ENCODE measurements around the gene GORAB. TPM values are rescaled to one million over a fixed set of nuclear protein-coding genes. Genes with fewer than 3 reads are reported as not detected.

GORAB gene
- total RNA-seq, 2 experiments from 2014 or later, result 23.0 to 26.6 TPM

DNA sequence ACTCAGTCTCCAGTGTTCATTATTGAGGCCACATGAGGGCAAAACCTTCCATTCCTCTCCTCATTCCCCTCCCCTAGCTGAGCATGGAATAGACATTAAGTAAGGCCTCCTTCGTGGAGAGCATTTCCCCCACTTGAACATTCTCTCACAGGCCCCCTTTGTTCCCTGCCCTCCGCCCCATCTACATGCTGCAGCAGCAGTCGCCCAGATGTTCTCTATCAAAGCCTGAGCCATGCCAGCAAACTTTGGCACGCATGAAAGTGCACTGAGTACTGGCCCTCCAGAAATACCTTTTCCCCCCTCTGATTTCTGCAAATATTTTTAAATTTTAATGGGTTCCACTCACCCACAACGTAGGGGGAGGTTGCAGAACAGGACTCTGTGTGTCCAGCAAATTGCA lies 20.9 kb upstream of the GORAB start:
- no peak overlapping the region for H3K4me3 ChIP-seq (ENCODE audit: low read length)
- no peak for ATAC-seq (ENCODE audit: poor library complexity)
- H3K27ac ChIP-seq (ENCODE audit: low read depth in 1 of 2, low read length in 2 of 2), result no peak overlapping the region
- TF ChIP-seq, protein P1, sequence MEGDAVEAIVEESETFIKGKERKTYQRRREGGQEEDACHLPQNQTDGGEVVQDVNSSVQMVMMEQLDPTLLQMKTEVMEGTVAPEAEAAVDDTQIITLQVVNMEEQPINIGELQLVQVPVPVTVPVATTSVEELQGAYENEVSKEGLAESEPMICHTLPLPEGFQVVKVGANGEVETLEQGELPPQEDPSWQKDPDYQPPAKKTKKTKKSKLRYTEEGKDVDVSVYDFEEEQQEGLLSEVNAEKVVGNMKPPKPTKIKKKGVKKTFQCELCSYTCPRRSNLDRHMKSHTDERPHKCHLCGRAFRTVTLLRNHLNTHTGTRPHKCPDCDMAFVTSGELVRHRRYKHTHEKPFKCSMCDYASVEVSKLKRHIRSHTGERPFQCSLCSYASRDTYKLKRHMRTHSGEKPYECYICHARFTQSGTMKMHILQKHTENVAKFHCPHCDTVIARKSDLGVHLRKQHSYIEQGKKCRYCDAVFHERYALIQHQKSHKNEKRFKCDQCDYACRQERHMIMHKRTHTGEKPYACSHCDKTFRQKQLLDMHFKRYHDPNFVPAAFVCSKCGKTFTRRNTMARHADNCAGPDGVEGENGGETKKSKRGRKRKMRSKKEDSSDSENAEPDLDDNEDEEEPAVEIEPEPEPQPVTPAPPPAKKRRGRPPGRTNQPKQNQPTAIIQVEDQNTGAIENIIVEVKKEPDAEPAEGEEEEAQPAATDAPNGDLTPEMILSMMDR (IDR thresholded peaks at IDR 0.05), result no peak
- POLR2A ChIA-PET, result no interaction called here
- H3K27ac Mint-ChIP-seq, result no peak overlapping the region
- H3K4me3 Mint-ChIP-seq, result no peak overlapping the region
- H3K4me1 ChIP-seq (ENCODE audit: insufficient read depth, low read length), result no peaks in the 10 kb centered on the region
- peaks cover 0 to 4% of the 10 kb centered on the region in 2 experiments for H3K27me3 ChIP-seq (ENCODE audit: control insufficient read depth in 1 of 2, insufficient read depth in 2 of 2, low read length in 2 of 2)
- peaks cover 36% of the 10 kb centered on the region for H3K27me3 Mint-ChIP-seq
- no peak for DNase-seq
- no peaks in the 10 kb centered on the region for H3K9me3 Mint-ChIP-seq
- CTCF ChIA-PET, result no interaction called here
- H3K36me3 Mint-ChIP-seq (ENCODE audit: low read depth), result no peaks in the 10 kb centered on the region
- no peaks in the 10 kb centered on the region for H3K9me3 ChIP-seq (ENCODE audit: control insufficient read depth in 1 of 2, insufficient read depth in 1 of 2, low read length in 2 of 2)
- no peaks in the 10 kb centered on the region for H3K4me1 Mint-ChIP-seq (ENCODE audit: low read depth)
- no peaks in the 10 kb centered on the region for H3K36me3 ChIP-seq (ENCODE audit: insufficient read depth, low read length)
- intact Hi-C loops (cut with DNase I, micrococcal nuclease), result no loop called here

DNA sequence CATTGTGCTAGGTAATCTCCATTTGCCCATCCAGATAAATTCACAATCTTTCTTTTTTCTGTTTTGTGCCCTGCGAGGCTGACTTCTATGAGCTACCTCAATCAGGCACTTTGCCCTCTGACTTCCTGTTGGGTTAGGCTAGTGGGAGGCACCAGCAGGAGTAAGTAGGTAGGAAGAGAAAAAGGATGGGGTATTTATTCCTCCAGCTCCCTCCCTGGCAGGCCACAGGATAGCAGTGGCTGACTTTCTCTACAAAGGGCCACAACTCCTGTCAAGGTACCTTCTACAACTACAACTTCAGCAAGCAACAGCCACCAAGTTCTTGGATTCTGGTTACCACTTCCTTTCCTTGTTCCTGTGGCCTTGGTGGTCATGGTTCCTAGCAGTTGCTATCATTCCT lies 18.8 kb upstream of the GORAB start:
- Histone ChIP-seq H3K9me3 (ENCODE audit: control insufficient read depth in 1 of 2, insufficient read depth in 1 of 2, low read length in 2 of 2) (no peaks in the 10 kb centered on the region), H3K4me1 (ENCODE audit: insufficient read depth, low read length) (no peaks in the 10 kb centered on the region), H3K27ac (ENCODE audit: low read depth in 1 of 2, low read length in 2 of 2) (no peak overlapping the region), H3K27me3 (ENCODE audit: control insufficient read depth in 1 of 2, insufficient read depth in 2 of 2, low read length in 2 of 2) (peaks cover 4 to 9% of the 10 kb centered on the region in 2 experiments), H3K36me3 (ENCODE audit: insufficient read depth, low read length) (no peaks in the 10 kb centered on the region), H3K4me3 (ENCODE audit: low read length) (no peak overlapping the region)
- Mint-ChIP-seq H3K4me3 (no peak overlapping the region), H3K27ac (no peak overlapping the region), H3K36me3 (ENCODE audit: low read depth) (no peaks in the 10 kb centered on the region), H3K27me3 (peaks cover 20% of the 10 kb centered on the region), H3K4me1 (ENCODE audit: low read depth) (no peaks in the 10 kb centered on the region), H3K9me3 (no peaks in the 10 kb centered on the region)
- intact Hi-C loops (cut with DNase I, micrococcal nuclease), result no loop called here
- ATAC-seq (ENCODE audit: poor library complexity) (no peak), DNase-seq (no peak)
- TF ChIP-seq, protein P1 (IDR thresholded peaks at IDR 0.05), result no peak
- CTCF ChIA-PET, result no interaction called here
- POLR2A ChIA-PET, result no interaction called here

DNA sequence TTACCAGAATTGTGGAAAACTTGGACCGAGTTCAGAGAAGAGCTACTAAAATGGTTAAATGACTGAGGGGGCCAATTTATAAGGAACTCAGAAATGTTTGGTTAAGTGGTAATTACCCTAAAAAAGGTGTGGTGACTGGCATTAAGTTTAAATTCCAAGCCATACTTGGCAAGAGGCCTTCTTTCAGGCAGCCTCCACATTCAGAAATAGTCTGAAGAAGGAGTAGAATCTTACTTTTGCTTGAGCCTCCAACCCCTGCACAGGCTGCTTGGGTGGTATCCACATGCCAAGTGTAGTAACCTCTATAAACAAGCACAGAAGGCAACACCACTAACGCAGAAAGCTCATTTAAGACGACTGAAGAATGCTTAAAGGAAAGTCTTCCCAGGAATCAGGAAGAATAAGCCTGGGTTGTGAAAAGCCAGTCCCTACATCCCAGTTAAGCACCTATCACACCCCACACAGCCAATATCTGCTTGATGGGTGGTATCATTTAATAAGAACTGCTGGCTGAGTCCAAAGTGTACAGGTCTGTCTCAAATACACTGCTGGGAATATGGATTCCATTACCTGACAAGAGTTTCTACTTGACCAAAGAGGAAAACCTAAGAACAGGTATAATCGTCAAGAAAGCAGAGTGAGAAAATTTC lies 13.7 kb upstream of the GORAB start:
- H3K27ac Mint-ChIP-seq, result no peak overlapping the region
- Histone ChIP-seq H3K27me3 (ENCODE audit: control insufficient read depth in 1 of 2, insufficient read depth in 2 of 2, low read length in 2 of 2) (peaks cover 17 to 34% of the 10 kb centered on the region in 2 experiments), H3K27ac (ENCODE audit: low read depth in 1 of 2, low read length in 2 of 2) (no peak overlapping the region), H3K4me3 (ENCODE audit: low read length) (no peak overlapping the region), H3K4me1 (ENCODE audit: insufficient read depth, low read length) (no peaks in the 10 kb centered on the region), H3K36me3 (ENCODE audit: insufficient read depth, low read length) (no peaks in the 10 kb centered on the region), H3K9me3 (ENCODE audit: control insufficient read depth in 1 of 2, insufficient read depth in 1 of 2, low read length in 2 of 2) (no peaks in the 10 kb centered on the region)
- CTCF ChIA-PET, result no interaction called here
- peaks cover 49% of the 10 kb centered on the region for H3K27me3 Mint-ChIP-seq
- intact Hi-C loops (cut with DNase I, micrococcal nuclease), result no loop called here
- no peaks in the 10 kb centered on the region for H3K9me3 Mint-ChIP-seq
- no peaks in the 10 kb centered on the region for H3K36me3 Mint-ChIP-seq (ENCODE audit: low read depth)
- DNase-seq (no peak), ATAC-seq (ENCODE audit: poor library complexity) (no peak)
- POLR2A ChIA-PET, result no interaction called here
- TF ChIP-seq, protein P1 (IDR thresholded peaks at IDR 0.05), result no peak
- H3K4me1 Mint-ChIP-seq (ENCODE audit: low read depth), result no peaks in the 10 kb centered on the region
- no peak overlapping the region for H3K4me3 Mint-ChIP-seq

Data from CD4-positive, alpha-beta T cell (primary cell).